AG04449 (cell line): ENCODE measurements around the gene TLR2.

ENCODE experiments used
- CTCF ChIA-PET: fragments of 350-600 bp; formaldehyde crosslinking; extraction: SDS; loops from one replicate; lab custom pipeline; 2021; ENCODE audit warnings: antibody characterized with exemption; lab: Yijun Ruan, JAX
- POLR2A ChIA-PET: fragments of 400-600, 350-600 bp; formaldehyde crosslinking; extraction: SDS; loops from one replicate; lab custom pipeline; 2020; ENCODE audit warnings: antibody characterized with exemption, inconsistent platforms; lab: Yijun Ruan, JAX
- DNase-seq: peaks from one replicate; pipeline ENCODE4 v3.0.0-alpha.2; 2010; ENCODE audit warnings: low read depth, low spot score
- H3K4me3 ChIP-seq: 2 replicates; pipeline ENCODE4 v1.5.1; 2011; ENCODE audit warnings: low read depth, mild to moderate bottlenecking, control low read depth, low read length
- CTCF ChIP-seq: IDR thresholded peaks from one replicate; pipeline ENCODE4 v1.5.1; 2011; ENCODE audit warnings: mild to moderate bottlenecking, moderate library complexity, low read length, control low read depth, inconsistent platforms; ENCODE audit not compliant: insufficient read depth; ENCODE audit errors: missing control alignments

The TLR2 gene

GRCh38 chr4:153646978-153647377, 37.1 kb upstream of the TLR2 start:
- ChIA-PET POLR2A (no interaction called here), CTCF (interaction anchor here (1.0 to 4.6 kb wide), 4 partner anchors 14 to 504 kb away, joined by 3 to 50 read pairs (median 4); no protein-coding TSS in a partner anchor)
- no peak for TF ChIP-seq CTCF
- no peak overlapping the region for H3K4me3 ChIP-seq
- no peak for DNase-seq

- DNase-seq = no peak
- no peak for TF ChIP-seq CTCF
- ChIA-PET POLR2A (no interaction called here), CTCF (interaction anchor here (0.8 to 1.1 kb wide), 3 partner anchors 304 to 564 kb away, joined by 3 to 5 read pairs (median 3); no protein-coding TSS in a partner anchor)
- H3K4me3 ChIP-seq = no peak overlapping the region
Observed at GRCh38 chr4:153647975-153648374, 36.1 kb upstream of the TLR2 start.

- CTCF ChIA-PET = interaction anchor here (0.8 to 2.0 kb wide), 6 partner anchors 8 to 566 kb away, joined by 3 to 7 read pairs (median 4); no protein-coding TSS in a partner anchor
- no peak for DNase-seq
Observed at GRCh38 chr4:153649572-153649991, 34.5 kb upstream of the TLR2 start.

GRCh38 chr4:153651116-153651515, 33.0 kb upstream of the TLR2 start:
- ChIA-PET CTCF (interaction anchor here (0.6 kb wide), 1 partner anchor 8 kb away, joined by 3 read pairs; no protein-coding TSS in a partner anchor), POLR2A (no interaction called here)

More at GRCh38 chr4:153649572-153649991, 34.5 kb upstream of the TLR2 start:
- no peak for TF ChIP-seq CTCF
- no peak overlapping the region for H3K4me3 ChIP-seq
- POLR2A ChIA-PET = no interaction called here

GRCh38 chr4:153651587-153651986, 32.5 kb upstream of the TLR2 start:
- no peak for TF ChIP-seq CTCF
- DNase-seq = no peak
- CTCF ChIA-PET = interaction anchor here (0.6 kb wide), 1 partner anchor 8 kb away, joined by 3 read pairs; no protein-coding TSS in a partner anchor
- POLR2A ChIA-PET = no interaction called here
- no peak overlapping the region for H3K4me3 ChIP-seq

More at GRCh38 chr4:153651116-153651515, 33.0 kb upstream of the TLR2 start:
- H3K4me3 ChIP-seq = no peak overlapping the region
- no peak for DNase-seq
- no peak for TF ChIP-seq CTCF

- POLR2A ChIA-PET = no interaction called here
- H3K4me3 ChIP-seq = no peak overlapping the region
Observed at GRCh38 chr4:153652051-153652784, 31.9 kb upstream of the TLR2 start.

More at GRCh38 chr4:153652051-153652784, 31.9 kb upstream of the TLR2 start:
- no peak for DNase-seq
- TF ChIP-seq CTCF = no peak
- CTCF ChIA-PET = interaction anchor here (2.7 kb wide), 1 partner anchor 8 kb away, joined by 13 read pairs; no protein-coding TSS in a partner anchor
